DMS53 treated with DMSO at 0.1 percent for 48 hours (cell line): Measurements from ENCODE around the gene ACOT7.
"Not testable (repeated sequence)": the region's sequence is repeated elsewhere in the genome, so short reads cannot be mapped to it uniquely, and the experiment has no call there.

ENCODE experiments used
- DNase-seq: peaks from one replicate; lab custom pipeline; 2025; ENCODE audit not compliant: unreplicated experiment; lab: John Stamatoyannopoulos, UW

Gene ACOT7

GRCh38 chr1:6397844-6398441 lies 4.4 kb upstream of the ACOT7 start:
- DNase-seq: no peak

GRCh38 chr1:6396998-6397397 lies 3.4 kb upstream of the ACOT7 start:
- DNase-seq: no peak

DNA sequence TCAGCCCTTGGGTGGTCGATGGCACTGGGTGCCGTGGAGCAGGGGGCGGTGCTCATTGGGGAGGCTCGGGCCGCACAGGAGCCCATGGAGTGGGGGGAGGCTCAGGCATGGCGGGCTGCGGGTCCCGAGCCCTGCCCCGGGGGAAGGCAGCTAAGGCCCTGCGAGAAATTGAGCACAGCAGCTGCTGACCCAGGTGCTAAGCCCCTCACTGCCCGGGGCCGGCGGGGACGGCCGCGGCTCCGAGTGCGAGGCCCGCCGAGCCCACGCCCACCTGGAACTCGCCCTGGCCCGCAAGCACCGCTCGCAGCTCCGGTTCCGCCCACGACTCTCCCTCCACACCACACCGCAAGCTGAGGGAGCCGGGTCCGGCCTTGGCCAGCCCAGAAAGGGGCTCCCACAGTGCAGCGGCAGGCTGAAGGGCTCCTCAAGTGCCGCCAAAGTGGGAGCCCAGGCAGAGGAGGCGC lies 2.2 kb upstream of the ACOT7 start:
- not testable (repeated sequence) for DNase-seq

GRCh38 chr1:6395130-6395529 lies 1.6 kb upstream of the ACOT7 start:
- not testable (repeated sequence) for DNase-seq

DNA sequence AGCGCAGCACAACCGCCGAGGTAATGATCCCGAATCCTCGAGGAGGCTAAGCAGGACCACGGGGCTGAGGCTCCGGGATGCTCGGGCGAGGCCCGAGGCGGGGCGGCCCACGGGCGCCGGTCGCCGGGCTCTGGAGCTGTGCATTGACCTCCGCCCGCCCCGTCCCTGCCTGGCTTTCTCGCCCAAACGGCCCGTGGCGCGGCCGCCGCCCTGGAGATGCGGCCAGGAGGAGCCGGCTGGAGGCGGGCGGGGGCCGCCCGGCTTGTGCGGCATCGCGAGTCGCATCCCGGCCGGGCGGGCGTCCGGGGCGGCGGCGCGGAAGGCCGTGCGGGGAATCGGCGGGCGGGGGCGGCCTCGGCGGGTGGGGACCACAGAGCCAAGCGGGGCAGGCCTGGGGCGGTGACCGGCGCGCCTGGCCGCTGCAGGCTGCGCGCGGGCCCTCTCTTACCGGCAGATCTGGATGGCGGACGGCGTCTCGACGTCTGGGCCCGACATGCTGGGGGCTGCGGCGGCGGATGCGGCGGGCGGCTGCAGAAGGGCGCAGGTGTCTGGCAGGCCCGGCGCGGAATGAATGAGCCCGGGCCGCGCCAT lies 663 bp downstream of the ACOT7 start:
- DNase-seq: no peak

DNA sequence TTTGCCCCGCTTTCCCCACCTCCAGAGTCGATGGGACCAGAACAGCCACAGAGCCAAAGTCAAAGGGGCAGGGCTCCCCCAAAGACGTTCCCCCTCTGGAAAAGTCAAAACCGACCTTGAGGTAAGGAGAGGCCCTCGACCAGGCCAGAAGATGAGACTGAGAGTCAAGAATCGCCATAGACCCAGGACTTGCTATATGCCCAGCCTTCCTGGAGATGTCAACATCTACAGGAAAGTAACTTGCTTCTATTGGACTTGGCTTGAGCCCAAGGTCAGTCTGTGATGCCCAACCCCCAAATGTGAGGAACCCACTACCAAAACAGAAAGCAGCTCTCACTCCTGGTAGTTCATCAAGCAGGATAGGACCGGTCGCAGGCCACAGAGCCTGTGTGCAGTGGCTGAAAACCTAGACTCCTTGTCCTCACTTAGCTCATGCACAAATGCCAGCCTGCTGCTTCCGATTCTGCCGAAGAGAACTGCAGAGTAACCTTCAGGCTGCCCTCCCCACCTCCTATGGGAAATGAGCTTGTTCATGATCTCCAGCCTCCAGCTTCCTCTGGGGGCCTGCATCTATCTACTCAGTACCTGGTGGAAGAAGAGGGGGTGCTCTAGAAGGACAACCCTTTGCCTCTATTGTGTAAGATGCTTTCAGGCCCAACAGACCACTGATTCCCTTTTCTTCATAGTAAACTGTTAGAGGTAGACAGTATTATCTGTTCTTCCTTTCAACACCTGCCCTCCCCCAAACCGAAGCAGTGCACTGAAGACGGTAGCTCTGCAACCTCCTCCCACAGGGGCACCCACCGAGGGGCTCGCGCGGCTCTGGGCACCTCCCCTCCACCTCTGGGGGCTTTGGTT lies 1.4 kb downstream of the ACOT7 start:
- peak; percentile 13 for DNase-seq

- DNase-seq: no peak
Observed at GRCh38 chr1:6389971-6390370, 3.6 kb downstream of the ACOT7 start.

DNA sequence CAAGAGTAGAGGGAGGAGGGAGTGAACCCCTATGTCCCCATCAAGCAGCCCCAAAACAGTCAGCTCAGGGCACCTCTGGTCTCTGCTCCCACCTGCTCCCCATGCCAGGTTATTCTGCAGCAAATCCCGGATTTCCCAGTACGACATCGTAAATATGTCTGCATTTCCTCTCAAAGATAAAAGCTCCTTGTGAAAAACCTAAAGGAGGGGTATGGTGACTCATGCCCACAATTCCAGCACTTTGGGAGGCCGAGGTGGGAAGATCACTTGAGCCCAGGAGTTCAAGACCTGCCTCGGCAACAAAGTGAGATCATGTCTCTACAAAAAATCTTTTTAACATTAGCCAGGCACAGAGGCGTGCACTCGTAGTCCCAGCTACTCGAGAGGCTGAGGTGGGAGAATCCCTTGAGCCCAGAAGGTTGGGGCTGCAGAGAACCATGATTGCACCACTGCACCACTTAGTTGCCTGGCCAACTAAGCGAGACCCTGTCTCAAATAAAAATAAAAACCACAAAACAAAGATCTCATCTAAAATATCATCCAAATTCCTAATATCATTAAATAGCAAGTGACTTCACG lies 7.1 kb downstream of the ACOT7 start:
- DNase-seq: no peak

GRCh38 chr1:6385488-6386191 lies 7.9 kb downstream of the ACOT7 start:
- DNase-seq: no peak

GRCh38 chr1:6384962-6385361 lies 8.6 kb downstream of the ACOT7 start:
- no peak for DNase-seq

GRCh38 chr1:6384135-6384534 lies 9.4 kb downstream of the ACOT7 start:
- DNase-seq: no peak

DNA sequence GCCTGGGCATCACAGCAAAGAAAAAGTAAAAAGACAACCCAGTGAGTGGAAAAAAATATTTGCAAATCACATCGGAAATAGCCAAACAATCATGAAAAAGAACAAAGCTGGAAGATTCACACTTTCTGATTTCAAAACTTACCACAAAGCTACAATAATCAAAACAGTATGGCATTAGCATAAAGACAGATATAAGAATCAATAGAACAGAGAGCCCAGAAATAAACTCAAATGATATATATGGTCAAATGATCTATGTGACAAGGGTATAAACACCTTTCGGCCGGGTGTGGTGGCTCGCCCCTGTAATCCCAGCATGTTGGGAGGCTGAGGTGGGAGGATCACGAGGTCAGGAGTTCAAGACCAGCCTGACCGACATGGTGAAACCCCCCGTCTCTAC lies 13.5 kb downstream of the ACOT7 start:
- DNase-seq: no peak

DNA sequence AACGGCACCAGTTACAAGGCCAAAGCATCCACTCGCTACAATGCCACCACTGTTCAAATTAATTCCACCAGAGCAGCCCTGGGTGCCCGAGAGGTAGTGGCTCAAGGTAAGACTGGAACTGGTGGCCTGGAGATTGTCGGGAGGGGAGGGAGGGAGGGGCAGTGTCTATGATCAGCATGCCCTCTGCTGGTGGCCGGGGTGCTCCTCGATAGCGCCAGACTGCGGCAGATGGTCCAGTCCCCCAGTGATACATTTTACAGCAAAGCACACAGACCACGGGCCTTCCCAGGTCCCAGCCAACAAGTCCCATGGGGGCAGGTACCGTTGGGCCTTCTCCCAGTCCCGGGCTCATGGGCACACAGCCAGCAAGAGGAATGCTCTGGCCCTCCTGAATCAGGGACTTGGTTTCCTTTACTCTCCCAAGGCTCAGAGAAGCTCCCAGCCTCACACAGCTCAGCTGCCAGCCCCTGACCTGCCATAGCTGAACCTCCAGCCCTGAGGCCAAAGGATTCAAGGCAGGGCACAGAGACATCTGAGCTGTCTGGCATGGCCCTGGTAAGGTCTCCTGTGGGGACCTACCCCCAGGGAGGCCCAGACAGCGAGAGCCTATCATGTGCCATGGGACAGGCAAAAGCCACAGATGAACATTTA lies 15.3 kb downstream of the ACOT7 start:
- DNase-seq: no peak

- peak; percentile 77 for DNase-seq
Observed at GRCh38 chr1:6373961-6374720, 19.4 kb downstream of the ACOT7 start.

- DNase-seq: not testable (repeated sequence)
Observed at GRCh38 chr1:6372236-6372635, 21.3 kb downstream of the ACOT7 start.

DNA sequence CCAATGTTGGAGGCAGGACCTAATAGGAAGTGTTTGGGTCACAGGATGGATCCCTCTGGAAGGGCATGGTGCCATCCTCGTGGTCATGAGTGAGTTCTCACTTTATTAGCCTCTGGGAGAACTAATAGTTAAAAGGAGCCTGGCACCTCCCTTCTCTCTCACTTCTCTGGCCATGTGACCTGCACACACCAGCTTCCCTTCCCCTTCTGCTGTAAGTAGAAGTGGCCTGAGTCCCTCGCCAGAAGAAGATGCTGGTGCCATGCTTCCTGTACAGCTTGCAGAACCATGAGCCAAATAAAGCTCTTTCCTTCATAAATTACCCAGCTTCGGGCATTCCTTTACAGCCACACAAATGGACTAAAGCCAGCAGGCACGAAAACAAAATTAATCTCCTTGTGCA lies 23.6 kb downstream of the ACOT7 start:
- DNase-seq: no peak

- no peak for DNase-seq
Observed at GRCh38 chr1:6367381-6368012, 26.1 kb downstream of the ACOT7 start.

GRCh38 chr1:6365047-6365446 lies 28.5 kb downstream of the ACOT7 start:
- DNase-seq: no peak

GRCh38 chr1:6363085-6363884 lies 30.3 kb downstream of the ACOT7 start:
- peak; percentile 26 for DNase-seq
